GM21381 (cell line): Measurements from ENCODE around the gene GTF3C5.
A peak's percentile ranks its signal among the peaks of the same experiment; 100 is the strongest.
"Not testable (repeated sequence)": the region's sequence is repeated elsewhere in the genome, so short reads cannot be mapped to it uniquely, and the experiment has no call there.

Experiments
- ATAC-seq: cut with Tn5 transposase; IDR thresholded peaks from one replicate; pipeline ENCODE4 v1.9.1; 2021; ENCODE audit warnings: mild to moderate bottlenecking, moderate library complexity; ENCODE audit not compliant: unreplicated experiment

Gene GTF3C5, protein sequence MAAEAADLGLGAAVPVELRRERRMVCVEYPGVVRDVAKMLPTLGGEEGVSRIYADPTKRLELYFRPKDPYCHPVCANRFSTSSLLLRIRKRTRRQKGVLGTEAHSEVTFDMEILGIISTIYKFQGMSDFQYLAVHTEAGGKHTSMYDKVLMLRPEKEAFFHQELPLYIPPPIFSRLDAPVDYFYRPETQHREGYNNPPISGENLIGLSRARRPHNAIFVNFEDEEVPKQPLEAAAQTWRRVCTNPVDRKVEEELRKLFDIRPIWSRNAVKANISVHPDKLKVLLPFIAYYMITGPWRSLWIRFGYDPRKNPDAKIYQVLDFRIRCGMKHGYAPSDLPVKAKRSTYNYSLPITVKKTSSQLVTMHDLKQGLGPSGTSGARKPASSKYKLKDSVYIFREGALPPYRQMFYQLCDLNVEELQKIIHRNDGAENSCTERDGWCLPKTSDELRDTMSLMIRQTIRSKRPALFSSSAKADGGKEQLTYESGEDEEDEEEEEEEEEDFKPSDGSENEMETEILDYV

GRCh38 chr9:133030317-133031129 lies at the start of gene GTF3C5:
GTF3C5 (plus strand) TSS chr9:133030997; CDS start chr9:133031012, 15 bp downstream.
- peak; percentile 93 for ATAC-seq

DNA sequence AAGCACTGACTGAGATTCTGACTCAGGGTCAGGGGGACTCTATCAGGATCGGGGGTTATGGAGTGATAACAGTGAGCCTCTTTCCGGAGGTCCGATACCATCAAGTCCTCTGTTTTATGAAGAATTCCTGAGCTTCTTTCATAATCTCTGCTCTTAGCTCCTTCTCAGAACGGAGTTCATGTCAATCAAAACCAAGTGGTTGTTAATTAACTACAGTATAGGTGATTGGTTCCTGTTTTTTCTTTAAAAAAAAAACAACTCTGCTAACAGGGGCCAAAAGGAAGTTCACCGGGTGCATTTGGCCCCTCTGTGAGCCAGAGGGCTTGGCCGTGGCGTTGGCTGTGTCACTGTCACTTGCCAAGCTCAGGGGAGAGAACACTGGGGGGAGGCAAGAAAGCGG lies 48.3 kb upstream of the GTF3C5 start:
- ATAC-seq, result no peak

- no peak for ATAC-seq
Observed at GRCh38 chr9:132983491-132984201, 47.2 kb upstream of the GTF3C5 start.

- ATAC-seq, result no peak
Observed at GRCh38 chr9:132984202-132985070, 46.4 kb upstream of the GTF3C5 start.

- no peak for ATAC-seq
Observed at GRCh38 chr9:132985071-132985350, 45.8 kb upstream of the GTF3C5 start.

- ATAC-seq, result no peak
Observed at GRCh38 chr9:132985489-132985888, 45.3 kb upstream of the GTF3C5 start.

DNA sequence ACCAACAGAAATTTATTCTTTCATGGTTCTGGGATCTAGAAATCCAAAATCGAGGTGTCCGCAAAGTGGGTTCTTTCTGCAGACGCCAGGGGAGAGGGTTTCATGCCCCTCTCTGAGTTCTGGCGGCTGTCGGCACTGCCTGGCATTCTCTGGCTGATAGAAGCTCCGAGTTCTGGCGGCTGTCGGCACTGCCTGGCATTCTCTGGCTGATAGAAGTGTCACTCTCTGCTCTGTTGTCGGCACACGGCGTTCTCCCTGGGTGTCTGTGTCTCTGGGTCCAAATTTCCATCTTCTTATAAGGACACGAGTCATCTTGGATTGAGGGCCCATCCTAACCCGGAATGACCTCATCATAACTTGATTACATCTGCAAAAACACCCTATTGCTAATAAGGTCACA lies 44.7 kb upstream of the GTF3C5 start:
- ATAC-seq, result no peak

GRCh38 chr9:132986640-132987620 lies 43.9 kb upstream of the GTF3C5 start:
- ATAC-seq, result no peak

- no peak for ATAC-seq
Observed at GRCh38 chr9:132988244-132989013, 42.4 kb upstream of the GTF3C5 start.

- ATAC-seq, result no peak
Observed at GRCh38 chr9:132989014-132989310, 41.8 kb upstream of the GTF3C5 start.

GRCh38 chr9:132989414-132989996 lies 41.3 kb upstream of the GTF3C5 start:
- ATAC-seq, result no peak

DNA sequence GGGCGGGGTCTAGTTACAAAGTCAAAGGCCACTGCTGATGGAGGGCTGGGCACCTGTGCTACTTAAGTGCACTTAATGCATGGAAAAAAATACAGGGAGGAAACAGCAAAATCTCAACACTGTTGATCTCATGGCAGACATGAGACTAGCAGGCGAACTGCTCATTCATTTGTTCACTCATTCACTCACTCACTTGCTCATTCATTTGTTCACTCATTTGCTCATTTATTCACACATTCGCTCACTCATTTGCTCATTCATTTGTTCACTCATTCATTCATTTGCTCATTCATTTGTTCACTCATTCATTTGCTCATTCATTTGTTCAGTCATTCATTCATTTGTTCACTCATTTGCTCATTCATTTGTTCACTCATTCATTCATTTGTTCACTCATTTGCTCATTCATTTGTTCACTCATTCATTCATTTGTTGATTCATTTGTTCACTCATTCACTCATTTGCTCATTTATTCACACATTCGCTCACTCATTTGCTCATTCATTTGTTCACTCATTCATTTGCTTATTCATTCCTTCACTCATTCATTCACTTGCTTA lies 40.7 kb upstream of the GTF3C5 start:
- not testable (repeated sequence) for ATAC-seq

DNA sequence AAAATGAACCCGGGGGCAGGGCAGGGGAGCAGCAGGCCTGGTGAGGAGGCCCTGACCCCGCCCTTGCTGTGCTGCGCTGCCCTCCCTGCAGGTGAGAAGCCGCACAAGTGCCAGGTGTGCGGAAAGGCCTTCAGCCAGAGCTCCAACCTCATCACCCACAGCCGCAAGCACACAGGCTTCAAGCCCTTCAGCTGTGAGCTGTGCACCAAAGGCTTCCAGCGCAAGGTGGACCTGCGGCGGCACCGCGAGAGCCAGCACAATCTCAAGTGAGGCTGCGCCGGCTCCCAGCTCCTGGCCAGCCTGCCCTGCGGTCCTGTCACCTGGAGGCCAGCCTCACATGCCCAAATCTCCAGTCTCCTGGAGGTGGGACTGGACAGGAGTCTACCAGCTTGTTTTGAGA lies 40.0 kb upstream of the GTF3C5 start:
- no peak for ATAC-seq

- ATAC-seq, result no peak
Observed at GRCh38 chr9:132991351-132992300, 39.2 kb upstream of the GTF3C5 start.

DNA sequence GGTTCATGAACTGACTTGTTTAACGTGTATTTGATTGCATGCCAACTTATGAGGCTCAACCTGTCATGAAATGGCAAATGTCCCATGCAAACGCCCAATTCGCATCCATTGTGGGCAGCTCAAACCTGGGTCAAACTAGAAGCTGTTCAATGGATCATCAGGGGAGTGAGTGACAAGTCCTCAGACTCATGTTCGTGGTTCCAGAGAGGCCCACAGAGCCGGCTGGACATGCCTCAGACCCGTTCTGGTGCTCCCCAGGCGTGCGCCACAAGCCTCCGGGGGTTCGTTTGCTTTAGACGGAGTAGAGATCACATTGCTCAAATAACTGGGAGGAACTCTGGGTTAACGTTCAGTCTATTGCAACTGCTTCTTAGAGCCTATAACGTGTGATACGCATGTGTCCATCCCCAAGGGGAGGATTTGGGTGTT lies 37.3 kb upstream of the GTF3C5 start:
- no peak for ATAC-seq

GRCh38 chr9:132994410-132995120 lies 36.2 kb upstream of the GTF3C5 start:
- ATAC-seq, result no peak
